ENCODE results near the gene SMIM24.
"Not testable (repeated sequence)": the region's sequence is repeated elsewhere in the genome, so short reads cannot be mapped to it uniquely, and the experiment has no call there.

SMIM24 gene

GRCh38 chr19:3509566-3509989 is 29.3 kb upstream of the SMIM24 start:
- DNase-seq (ENCODE audit: extremely low read depth, low read depth) = peak; percentile 35
- no peak for TF ChIP-seq CTCF (IDR thresholded peaks at IDR 0.05; ENCODE audit: low read depth, low read length, missing control alignments)
- no peak overlapping the region for H3K4me3 ChIP-seq (replicated peaks; ENCODE audit: low read depth, low read length)

- no peak overlapping the region for H3K4me3 ChIP-seq (replicated peaks; ENCODE audit: low read depth, low read length)
- no peak for TF ChIP-seq CTCF (IDR thresholded peaks at IDR 0.05; ENCODE audit: low read depth, low read length, missing control alignments)
- DNase-seq (ENCODE audit: extremely low read depth, low read depth) = no peak
Measured at GRCh38 chr19:3508771-3509535, 28.6 kb upstream of the SMIM24 start.

GRCh38 chr19:3508121-3508661 is 27.9 kb upstream of the SMIM24 start:
- not testable (repeated sequence) for DNase-seq (ENCODE audit: extremely low read depth, low read depth)
- H3K4me3 ChIP-seq (replicated peaks; ENCODE audit: low read depth, low read length) = peak overlapping the region; percentile 64

GRCh38 chr19:3507371-3508120 is 27.2 kb upstream of the SMIM24 start:
- DNase-seq (ENCODE audit: extremely low read depth, low read depth) = no peak
- TF ChIP-seq CTCF (IDR thresholded peaks at IDR 0.05; ENCODE audit: low read depth, low read length, missing control alignments) = no peak
- H3K4me3 ChIP-seq (replicated peaks; ENCODE audit: low read depth, low read length) = peak overlapping the region; percentile 64

GRCh38 chr19:3506384-3507340 is 26.3 kb upstream of the SMIM24 start:
- peak overlapping the region; percentile 64 for H3K4me3 ChIP-seq (replicated peaks; ENCODE audit: low read depth, low read length)
- no peak for TF ChIP-seq CTCF (IDR thresholded peaks at IDR 0.05; ENCODE audit: low read depth, low read length, missing control alignments)
- DNase-seq (ENCODE audit: extremely low read depth, low read depth) = no peak

- TF ChIP-seq CTCF (IDR thresholded peaks at IDR 0.05; ENCODE audit: low read depth, low read length, missing control alignments) = no peak
- H3K4me3 ChIP-seq (replicated peaks; ENCODE audit: low read depth, low read length) = peak within 1 kb of the TSS; percentile 64
- DNase-seq (ENCODE audit: extremely low read depth, low read depth) = peak; percentile 88
Measured at GRCh38 chr19:3505598-3506383, 25.5 kb upstream of the SMIM24 start, which contains the start of gene FZR1. TSS of gene FZR1 (plus strand) at chr19:3506311. CDS start at chr19:3522990, 16,679 bp downstream.
